CD4-positive, alpha-beta T cell treated with Interleukin-15 for 1 hour (primary cell): ENCODE measurements around the gene RTL1.

Experiments
- DNase-seq: peaks from one replicate; pipeline ENCODE4 v3.0.0-alpha.2; 2020

Gene RTL1

GRCh38 chr14:100845341-100845740 lies 58.2 kb downstream of the RTL1 start:
- DNase-seq, result no peak

DNA sequence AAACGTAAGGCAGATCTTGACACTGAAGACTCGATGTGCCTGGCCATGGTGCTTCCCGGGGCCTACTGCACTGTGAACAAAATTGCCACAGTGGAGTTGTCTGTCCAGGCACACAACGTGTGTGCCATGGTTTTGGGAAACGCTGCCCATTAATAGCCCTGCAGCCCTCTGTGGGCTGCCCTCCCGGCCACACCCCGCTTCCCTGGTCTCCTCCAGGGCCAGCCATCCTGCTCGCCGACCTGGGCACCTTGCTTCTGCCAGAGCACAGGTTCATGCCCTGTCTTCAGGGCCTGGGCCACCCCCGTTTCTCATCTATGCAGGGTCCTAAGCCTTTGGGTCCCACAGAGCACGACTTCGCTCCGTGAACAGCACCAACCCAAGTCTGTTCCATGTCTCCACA lies 58.7 kb downstream of the RTL1 start:
- no peak for DNase-seq

DNA sequence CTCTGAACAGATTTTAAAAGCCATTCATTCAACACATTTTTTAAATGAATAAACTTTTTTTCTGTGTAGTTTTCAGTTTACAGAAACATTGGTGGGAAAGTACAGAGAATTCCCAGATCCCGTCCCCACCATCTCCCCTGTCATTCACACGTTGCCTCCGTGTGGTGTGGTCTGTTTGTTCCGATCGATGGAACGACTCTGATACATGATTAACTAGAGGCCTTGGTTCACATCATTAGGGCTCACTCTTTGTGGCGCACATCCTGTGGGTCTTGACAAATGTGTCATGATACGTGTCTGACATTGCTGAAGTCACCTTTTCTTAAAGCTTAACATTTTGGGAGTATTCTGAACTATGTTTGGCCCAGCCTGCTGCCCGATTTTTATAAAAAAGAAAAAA lies 59.1 kb downstream of the RTL1 start:
- DNase-seq, result no peak

- no peak for DNase-seq
Measured at GRCh38 chr14:100844082-100844408, 59.5 kb downstream of the RTL1 start.

DNA sequence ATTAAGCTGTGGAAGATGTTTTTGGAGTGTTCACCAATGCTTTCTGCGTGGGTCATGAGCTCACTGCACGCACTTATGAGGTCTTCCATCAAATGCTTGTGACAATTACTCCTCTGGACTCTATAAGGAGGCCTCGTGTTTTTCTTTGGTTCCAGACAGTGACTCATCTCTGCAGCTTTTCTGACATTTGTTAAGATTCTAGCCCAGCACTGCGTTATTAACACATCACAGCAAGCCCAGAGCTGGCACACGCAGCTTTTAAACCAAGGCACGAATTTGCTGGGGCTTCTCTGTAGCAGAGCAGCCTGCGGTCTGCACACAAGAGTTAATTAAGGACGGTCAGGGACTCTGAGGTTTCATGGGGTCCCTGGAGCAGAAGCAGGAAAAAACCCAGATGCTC lies 60.7 kb downstream of the RTL1 start:
- no peak for DNase-seq

DNA sequence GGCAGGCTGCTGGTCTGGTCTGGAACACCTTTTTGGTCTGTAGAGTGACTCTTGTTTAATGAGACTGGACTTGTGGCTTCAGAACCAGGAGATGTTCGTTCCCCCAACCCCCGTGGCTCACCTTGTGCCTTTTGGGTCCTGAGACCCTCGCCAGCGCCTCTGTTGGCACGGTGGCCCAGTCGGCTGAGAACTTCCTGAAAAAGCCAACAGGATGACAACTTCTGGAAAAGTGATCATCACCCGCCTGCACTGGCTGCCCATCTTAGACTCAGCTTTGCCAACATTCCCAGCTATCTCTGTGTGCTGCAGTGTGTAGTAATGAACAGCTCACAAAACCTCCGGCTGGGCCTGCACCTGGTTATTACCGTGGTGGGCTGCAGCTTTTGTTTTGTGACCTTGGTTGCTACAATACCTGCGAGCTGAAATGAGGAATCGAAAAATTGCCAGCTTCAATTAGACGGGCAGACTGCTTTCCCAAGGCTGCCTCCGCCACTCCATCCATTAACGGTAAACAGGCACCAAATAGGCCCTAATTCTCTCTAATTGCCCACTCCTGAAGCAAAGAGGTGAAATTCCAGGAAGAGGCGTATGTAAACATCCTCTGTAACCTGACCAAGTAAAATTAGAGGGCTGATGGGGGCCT lies 61.6 kb downstream of the RTL1 start:
- no peak for DNase-seq

DNA sequence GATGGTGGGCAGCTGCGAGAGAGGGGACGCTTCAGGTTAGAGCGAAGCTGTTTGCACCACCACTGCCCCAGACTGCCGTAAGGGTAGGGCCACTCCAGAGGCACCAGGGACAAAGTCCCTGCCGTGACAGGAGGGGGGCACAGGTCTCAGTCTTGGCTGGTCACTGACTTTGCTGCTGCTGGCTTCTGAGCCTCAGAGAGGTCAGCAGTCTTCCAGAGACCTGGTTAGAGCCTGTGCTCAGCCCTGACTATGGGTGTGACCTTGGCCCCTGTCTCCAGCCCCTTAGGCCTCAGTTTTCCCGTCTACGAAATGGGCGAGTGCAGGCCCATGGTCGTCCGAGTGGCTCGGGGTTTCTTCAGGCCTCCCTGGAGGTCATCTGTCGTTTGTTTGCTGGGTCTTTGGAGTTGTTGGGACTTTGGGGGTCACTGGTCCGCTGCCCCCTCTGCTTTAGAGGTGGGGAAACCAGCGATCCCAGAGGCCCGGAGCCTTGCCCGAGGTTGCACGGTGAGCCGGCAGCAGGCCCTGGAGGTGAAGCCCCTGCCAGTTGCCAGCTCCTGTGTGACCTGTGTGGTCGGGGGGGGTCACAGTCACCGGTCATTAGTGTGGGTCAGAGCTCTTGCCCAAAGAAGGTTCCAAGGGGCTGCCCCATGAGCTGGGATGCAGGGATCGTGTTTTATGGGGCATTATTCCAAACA lies 62.3 kb downstream of the RTL1 start:
- no peak for DNase-seq

- no peak for DNase-seq
Measured at GRCh38 chr14:100840286-100841065, 63.0 kb downstream of the RTL1 start.

DNA sequence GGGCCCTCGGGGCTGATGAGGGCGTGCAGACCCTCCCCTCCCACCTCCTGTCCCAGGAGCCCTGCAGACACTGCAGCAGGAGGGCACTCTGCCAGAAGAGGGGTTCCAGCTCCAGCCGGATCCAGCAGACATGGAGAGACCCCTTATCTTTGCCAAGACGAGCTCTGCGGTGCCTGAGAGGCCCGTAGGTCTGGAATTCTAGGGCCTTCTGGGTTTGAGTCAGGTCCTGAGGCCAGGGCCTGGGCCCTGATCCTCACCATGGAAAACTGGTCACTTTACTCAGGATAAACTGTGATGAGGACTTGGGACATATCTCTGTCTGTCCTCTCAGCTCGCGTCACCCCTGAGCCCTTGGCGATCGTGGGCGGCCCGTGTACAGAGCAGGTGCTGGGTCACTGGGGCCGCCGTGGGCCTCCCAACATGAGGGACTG lies 63.8 kb downstream of the RTL1 start:
- DNase-seq, result no peak

GRCh38 chr14:100839315-100839585 lies 64.3 kb downstream of the RTL1 start:
- no peak for DNase-seq

- no peak for DNase-seq
Measured at GRCh38 chr14:100838493-100839314, 64.8 kb downstream of the RTL1 start.

DNA sequence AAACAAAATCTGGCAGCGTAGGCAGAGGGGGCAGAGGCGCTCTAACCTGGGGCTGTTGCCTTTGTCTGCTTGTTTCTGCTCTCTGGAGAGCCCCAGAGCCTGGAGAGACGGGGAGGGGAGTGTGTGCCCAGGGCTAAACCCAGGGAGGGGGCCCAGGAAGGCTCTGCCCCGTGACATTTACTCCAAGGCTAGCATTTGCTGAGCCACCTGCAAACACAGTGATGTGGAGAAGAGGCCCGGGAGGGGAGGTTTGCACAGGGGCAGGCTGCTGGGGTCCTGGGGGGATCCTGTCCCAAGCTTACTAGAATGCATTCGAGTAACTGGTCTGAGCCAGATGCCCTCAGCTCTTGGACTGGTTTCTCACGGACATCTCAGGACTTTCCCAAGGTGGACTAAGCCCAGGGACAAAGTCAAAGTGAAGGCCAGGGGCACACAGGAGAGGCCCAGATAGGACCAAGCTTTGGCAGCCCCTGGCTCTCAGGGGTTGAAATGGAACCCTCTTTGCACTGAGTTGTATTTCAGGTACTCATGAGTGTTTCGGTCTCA lies 65.6 kb downstream of the RTL1 start:
- DNase-seq, result no peak

DNA sequence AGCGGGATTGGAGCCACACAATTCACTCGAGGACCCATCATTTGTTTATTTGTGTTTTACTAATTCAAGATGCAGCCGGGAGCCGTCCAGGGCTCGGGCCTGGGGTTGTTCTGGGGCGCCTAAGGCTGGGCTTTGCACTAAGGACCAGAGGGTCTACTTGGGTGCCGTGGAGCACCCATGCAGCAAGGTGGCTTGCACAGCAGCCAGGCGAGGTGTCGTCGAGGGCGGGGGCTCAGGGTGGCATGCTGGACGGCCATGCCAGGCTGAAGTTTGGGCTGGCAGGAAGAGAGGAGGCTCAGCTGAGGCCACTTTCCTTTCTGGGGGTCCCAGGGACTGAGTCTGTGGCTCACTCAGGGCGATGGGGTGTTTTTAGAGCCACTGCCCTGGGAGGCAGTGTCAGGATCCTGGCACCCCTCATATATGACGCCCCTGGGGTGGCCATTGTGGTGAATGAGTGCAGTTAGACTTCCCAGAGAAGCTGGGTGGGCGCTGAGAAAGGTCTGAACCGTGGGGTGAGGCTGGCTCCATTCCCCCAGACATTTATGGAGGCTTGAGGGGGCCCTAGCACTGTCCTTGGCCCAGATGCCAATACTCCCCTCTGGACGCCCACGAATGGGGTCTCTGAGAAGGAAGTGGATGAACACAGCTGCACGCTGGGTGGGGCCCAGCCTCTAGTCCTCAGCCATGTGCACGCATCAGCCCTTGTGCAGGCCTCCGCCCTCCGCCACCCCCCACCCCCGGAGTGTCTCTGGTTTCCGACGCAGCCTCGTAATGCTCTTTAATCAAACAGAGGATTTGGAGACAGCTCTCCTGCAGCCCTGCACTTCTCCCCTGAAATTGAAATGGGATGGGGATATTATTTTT lies 66.3 kb downstream of the RTL1 start:
- no peak for DNase-seq

GRCh38 chr14:100836311-100836805 lies 67.2 kb downstream of the RTL1 start:
- no peak for DNase-seq

GRCh38 chr14:100835548-100836310 lies 67.8 kb downstream of the RTL1 start:
- no peak for DNase-seq

GRCh38 chr14:100834794-100835547 lies 68.6 kb downstream of the RTL1 start:
- DNase-seq, result no peak

DNA sequence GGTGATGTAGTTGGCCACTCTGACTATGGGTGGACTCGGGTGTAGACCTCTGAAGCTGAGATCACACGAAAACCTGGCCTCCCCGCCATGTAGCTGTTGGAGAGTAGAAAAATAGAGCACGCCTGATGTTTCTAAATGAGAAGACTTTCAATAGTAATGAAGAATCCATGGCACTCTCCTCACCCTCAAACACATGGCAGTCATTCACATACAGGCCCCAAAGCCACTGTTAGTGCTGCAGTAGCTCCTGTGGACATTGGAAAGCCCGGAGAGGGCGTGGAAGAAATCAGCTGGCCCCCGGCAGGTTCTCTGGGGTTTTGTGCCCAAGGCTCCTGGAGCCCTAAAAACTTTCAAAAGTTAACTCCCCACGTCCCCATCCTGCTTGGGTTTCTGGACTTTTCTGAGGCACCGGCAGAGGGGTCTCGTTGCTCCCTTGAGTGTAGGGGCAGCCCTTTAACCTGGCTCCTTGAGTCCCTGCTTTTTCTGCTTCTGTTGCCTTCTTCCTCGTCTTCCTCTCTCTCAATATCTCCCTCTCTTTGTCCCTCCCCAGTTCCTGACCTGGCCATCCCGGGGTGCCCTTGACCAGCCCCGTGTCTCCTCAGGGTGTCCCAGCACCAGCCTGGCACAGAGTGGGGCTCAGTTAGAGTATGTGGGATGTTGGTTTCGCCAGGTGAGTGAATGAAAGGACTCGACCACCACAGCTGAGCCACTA lies 69.3 kb downstream of the RTL1 start:
- no peak for DNase-seq

DNA sequence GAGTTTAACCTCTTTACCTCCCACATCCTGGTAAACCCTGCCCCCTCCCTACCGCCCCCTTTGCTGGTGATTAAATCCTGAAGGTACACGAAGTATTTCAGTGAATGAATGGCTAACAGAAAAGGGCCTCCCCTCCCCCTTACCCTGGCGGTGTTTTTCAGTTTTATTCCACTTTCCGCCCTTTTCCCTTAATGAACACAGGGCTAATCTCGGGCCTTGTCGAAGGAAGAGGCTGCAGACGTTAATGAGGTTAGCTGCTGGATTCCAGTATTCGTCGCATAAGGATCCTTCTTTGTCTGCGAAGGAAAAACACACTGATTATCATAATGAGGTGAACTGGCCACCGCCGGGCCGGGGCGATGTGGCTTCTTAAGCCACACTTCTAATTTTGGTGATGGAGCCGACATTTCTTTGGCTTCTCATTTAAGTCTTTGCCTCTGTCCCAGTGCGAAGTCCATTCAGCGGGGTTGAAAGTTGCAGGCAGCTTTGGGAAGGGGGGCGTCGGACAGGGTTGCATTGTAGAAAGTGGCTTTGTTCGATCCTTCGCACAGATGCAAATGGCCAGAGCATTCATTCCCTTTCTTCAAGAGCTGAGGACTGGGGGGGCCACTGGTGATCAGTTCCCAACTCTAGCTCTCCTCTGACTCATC lies 71.1 kb downstream of the RTL1 start:
- no peak for DNase-seq

- no peak for DNase-seq
Measured at GRCh38 chr14:100830681-100831080, 72.8 kb downstream of the RTL1 start.
